Right lobe of liver (tissue), 6 donors: Measurements from ENCODE around the gene MCL1. TPM values are rescaled to one million over a fixed set of nuclear protein-coding genes. Genes with fewer than 3 reads are reported as not detected.

Experiments used
- ATAC-seq, 4 donors: fragments of 200-7000 bp; cut with Tn5 transposase; one replicate each; pipeline ENCODE4 v1.9.1; 2020; ENCODE audit warnings: mild to moderate bottlenecking in 4 of 4, moderate library complexity in 4 of 4
- DNase-seq, 3 donors: peaks; one replicate each; pipeline ENCODE4 v3.0.0-alpha.2; 2020
- H3K27ac ChIP-seq, 3 donors: fragments of 200-600 bp; one replicate each; pipeline ENCODE4 v1.8.0; 2022
- H3K27me3 ChIP-seq, 2 donors: fragments of 200-600 bp; one replicate each; pipeline ENCODE4 v1.8.0; 2022
- H3K36me3 ChIP-seq, 4 donors: fragments of 200-600 bp; sonication (generic) in 1 of 4; one replicate each; pipeline versions ENCODE4 v1.5.1 to v1.8.0; 2017 to 2022; ENCODE audit warnings: control low read depth in 1 of 4
- H3K4me1 ChIP-seq, 4 donors: fragments of 200-600 bp; sonication (generic) in 1 of 4; one replicate each; pipeline versions ENCODE4 v1.5.1 to v1.8.0; 2017 to 2022; ENCODE audit warnings: control low read depth in 1 of 4
- H3K4me3 ChIP-seq, 3 donors: fragments of 200-600 bp; one replicate each; pipeline ENCODE4 v1.8.0; 2022
- H3K9me3 ChIP-seq, 4 donors: fragments of 200-600 bp; sonication (generic) in 1 of 4; one replicate each; pipeline versions ENCODE4 v1.5.1 to v1.8.0; 2017 to 2022; ENCODE audit warnings: control low read depth in 1 of 4
- CTCF ChIP-seq, 4 donors: fragments of 200-600 bp in 3 of 4; fragments of 450-650 bp in 1 of 4; IDR thresholded peaks; one replicate each; pipeline versions ENCODE4 v1.5.1 to v1.8.0; 2016 to 2022; ENCODE audit warnings: antibody characterized with exemption in 4 of 4, mild to moderate bottlenecking in 2 of 4
- POLR2A ChIP-seq: fragments of 450-650 bp; IDR thresholded peaks from one replicate; pipeline ENCODE4 v1.6.1; 2017; ENCODE audit warnings: antibody characterized with exemption, mild to moderate bottlenecking
- WGBS: methylation state at CpG from one replicate; pipeline ENCODE4 v1.1.6; 2018; ENCODE audit warnings: low coverage, low lambda C conversion rate; ENCODE audit not compliant: insufficient coverage; ENCODE audit errors: missing lambda C conversion rate; 5-methylcytosine and 5-hydroxymethylcytosine counted together
- intact Hi-C, 2 donors: fragments of 100-400 bp; cut with DNase I; formaldehyde crosslinking; loops; one replicate each; pipeline versions ENCODE4 v1.11.2 to v1.14.1; 2022
- total RNA-seq, 6 experiments: library from RNA; depleted of rRNA in 2 of 6; stranded (reverse); fragments of >200 nt in 2 of 6; fragmentation: NEBNext Ultra II Directional in 3 of 6; extraction: Animal tissue kit (Norgen Biotek cat#: 25700) in 3 of 6; gene quantifications; one replicate each; pipeline versions ENCODE4 v1.1.0 to v1.2.4, GENCODE V29; 2016 to 2023
- donor health status: DM: no; HTN: yes; CAD: no.
- donor health status: DM: no; HTN: no; CAD: no.
- donor health status: DM: no; HTN: no; CAD: no.
- donor health status: DM: no; HTN: yes; CAD: no.
- donor health status: DM: no; HTN: yes; CAD: no.

Gene MCL1
- total RNA-seq, 6 experiments from 2014 or later = 83.6 to 266 (median 158) TPM

GRCh38 chr1:150564051-150564991 lies 15.1 kb downstream of the MCL1 start:
- H3K9me3 ChIP-seq = no peaks in the 10 kb centered on the region
- intact Hi-C loops = loop anchor here in 1 of 2 donors (5.0 kb wide), 1 partner anchor 53 kb away; no protein-coding TSS in a partner anchor
- no peak overlapping the region for H3K4me3 ChIP-seq
- H3K27ac ChIP-seq = peak overlapping the region; percentile 94 to 99 (median 99)
- H3K4me1 ChIP-seq = peaks cover 0 to 90% (median 40%) of the 10 kb centered on the region in 4 donors
- no peaks in the 10 kb centered on the region for H3K27me3 ChIP-seq
- no peak for DNase-seq
- no peaks in the 10 kb centered on the region for H3K36me3 ChIP-seq
- ATAC-seq = no peak
- WGBS = 41% methylated on average over 5 of the region's 5 CpGs
- TF ChIP-seq CTCF (IDR thresholded peaks at IDR 0.05) (no peak), POLR2A (no peak)

GRCh38 chr1:150563340-150564038 lies 15.9 kb downstream of the MCL1 start:
- ATAC-seq = no peak
- Histone ChIP-seq H3K4me1 (peaks cover 0 to 83% (median 35%) of the 10 kb centered on the region in 4 donors), H3K4me3 (no peak overlapping the region), H3K27ac (peak overlapping the region; percentile 94 to 99 (median 99)), H3K27me3 (no peaks in the 10 kb centered on the region), H3K9me3 (no peaks in the 10 kb centered on the region), H3K36me3 (peaks cover 0 to 4% (median 0%) of the 10 kb centered on the region in 4 donors)
- 18% methylated on average over 4 of the region's 4 CpGs for WGBS
- intact Hi-C loops = loop anchor here in 1 of 2 donors (5.0 kb wide), 1 partner anchor 54 kb away; no protein-coding TSS in a partner anchor
- DNase-seq = peak; percentile 69 to 78 (median 75)
- TF ChIP-seq POLR2A (no peak), CTCF (IDR thresholded peaks at IDR 0.05) (no peak)

GRCh38 chr1:150562446-150563339 lies 16.7 kb downstream of the MCL1 start:
- Histone ChIP-seq H3K27ac (peak overlapping the region; percentile 94 to 99 (median 99)), H3K27me3 (no peaks in the 10 kb centered on the region), H3K4me3 (peak overlapping the region in 2 of 3 donors; percentile 58 to 62), H3K9me3 (no peaks in the 10 kb centered on the region), H3K4me1 (peaks cover 0 to 75% (median 33%) of the 10 kb centered on the region in 4 donors), H3K36me3 (peaks cover 0 to 4% (median 0%) of the 10 kb centered on the region in 4 donors)
- 5% methylated on average over 4 of the region's 4 CpGs for WGBS
- intact Hi-C loops = loop anchor here in 1 of 2 donors (5.0 kb wide), 1 partner anchor 55 kb away; no protein-coding TSS in a partner anchor
- TF ChIP-seq POLR2A (no peak), CTCF (IDR thresholded peaks at IDR 0.05) (no peak)
- DNase-seq (peak in 1 of 3 donors; percentile 71), ATAC-seq (peak in 1 of 4 donors; percentile 0)
